Breast epithelium (tissue), 4 donors: ENCODE data around the gene CCT3. TPM values are rescaled to one million over a fixed set of nuclear protein-coding genes. Genes with fewer than 3 reads are reported as not detected.

Source experiments
- DNase-seq, 2 donors: peaks; one replicate each; pipeline ENCODE4 v3.0.0-alpha.2; 2019; ENCODE audit warnings: low spot score in 2 of 2
- H3K27ac ChIP-seq, 2 donors: fragments of 200-600 bp; sonication (generic) in 1 of 2; one replicate each; pipeline ENCODE4 v1.5.1; 2016 to 2019; ENCODE audit warnings: mild to moderate bottlenecking in 1 of 2
- H3K27me3 ChIP-seq, 2 donors: fragments of 200-600 bp; sonication (generic) in 1 of 2; one replicate each; pipeline versions ENCODE4 v1.5.1 to v1.6.0; 2017 to 2019; ENCODE audit warnings: control low read depth in 1 of 2, mild to moderate bottlenecking in 1 of 2
- H3K36me3 ChIP-seq: fragments of 200-600 bp; one replicate; pipeline ENCODE4 v1.5.1; 2019
- H3K4me1 ChIP-seq, 2 donors: fragments of 200-600 bp; sonication (generic); one replicate each; pipeline ENCODE4 v1.5.1; 2016 to 2019; ENCODE audit warnings: control low read depth in 1 of 2
- H3K4me3 ChIP-seq, 3 donors: fragments of 200-600 bp; sonication (generic); 1 replicate in 2 of 3; 2 replicates in 1 of 3; pipeline ENCODE4 v1.5.1; 2016 to 2019; ENCODE audit warnings: mild to moderate bottlenecking in 3 of 3, moderate library complexity in 2 of 3
- H3K9me3 ChIP-seq, 2 donors: fragments of 200-600 bp; sonication (generic) in 1 of 2; one replicate each; pipeline ENCODE4 v1.5.1; 2016 to 2019; ENCODE audit warnings: control low read depth in 1 of 2
- CTCF ChIP-seq, 3 donors: fragments of 450-650 bp; IDR thresholded peaks; one replicate each; pipeline ENCODE4 v1.5.1; 2016 to 2017; ENCODE audit warnings: antibody characterized with exemption in 3 of 3, mild to moderate bottlenecking in 3 of 3, moderate library complexity in 3 of 3
- POLR2A ChIP-seq: fragments of 450-650 bp; IDR thresholded peaks from one replicate; pipeline ENCODE4 v1.6.1; 2016; ENCODE audit warnings: antibody characterized with exemption, mild to moderate bottlenecking, moderate library complexity
- POLR2AphosphoS5 ChIP-seq, 3 donors: sonication (generic); formaldehyde crosslinking; IDR thresholded peaks; one replicate each; pipeline ENCODE4 v1.6.1; 2017; ENCODE audit warnings: antibody characterized with exemption in 3 of 3
- intact Hi-C: fragments of 100-400 bp; cut with DNase I; formaldehyde crosslinking; loops from one replicate; pipeline ENCODE4 v1.15.1; 2023; ENCODE audit warnings: low total_unique reads
- total RNA-seq, 3 donors: library from RNA; depleted of rRNA; stranded (reverse); fragments of >200 nt; gene quantifications; one replicate each; pipeline ENCODE4 v1.1.0, GENCODE V29; 2016

Gene CCT3
- total RNA-seq, 3 donors from 2014 or later = 150 to 263 (median 262) TPM

- no peak for TF ChIP-seq CTCF (IDR thresholded peaks at IDR 0.05)
- no peak for TF ChIP-seq POLR2AphosphoS5 (IDR thresholded peaks at IDR 0.05)
- no peak for TF ChIP-seq POLR2A
- Histone ChIP-seq H3K4me3 (no peak overlapping the region), H3K36me3 (peaks cover 20% of the 10 kb centered on the region), H3K4me1 (no peaks in the 10 kb centered on the region), H3K9me3 (no peaks in the 10 kb centered on the region), H3K27ac (no peak overlapping the region), H3K27me3 (no peaks in the 10 kb centered on the region)
- DNase-seq = no peak
- intact Hi-C loops = no loop called here
These were observed 67.8 kb downstream of the CCT3 start for GRCh38 chr1:156270314-156270713.

- H3K27ac ChIP-seq = no peak overlapping the region
- no peaks in the 10 kb centered on the region for H3K27me3 ChIP-seq
- H3K4me1 ChIP-seq = no peaks in the 10 kb centered on the region
- no peak for DNase-seq
- H3K36me3 ChIP-seq = peaks cover 20% of the 10 kb centered on the region
- H3K9me3 ChIP-seq = no peaks in the 10 kb centered on the region
- no peak overlapping the region for H3K4me3 ChIP-seq
- intact Hi-C loops = no loop called here
- no peak for TF ChIP-seq POLR2A
- no peak for TF ChIP-seq POLR2AphosphoS5 (IDR thresholded peaks at IDR 0.05)
- TF ChIP-seq CTCF (IDR thresholded peaks at IDR 0.05) = no peak
These were observed 69.8 kb downstream of the CCT3 start for GRCh38 chr1:156268336-156268735.

- intact Hi-C loops = no loop called here
- H3K36me3 ChIP-seq = peaks cover 17% of the 10 kb centered on the region
These were observed 72.0 kb downstream of the CCT3 start for GRCh38 chr1:156266051-156266450.

GRCh38 chr1:156263288-156263655, 74.8 kb downstream of the CCT3 start:
- Histone ChIP-seq H3K4me3 (no peak overlapping the region), H3K9me3 (no peaks in the 10 kb centered on the region), H3K27ac (no peak overlapping the region), H3K36me3 (peaks cover 33% of the 10 kb centered on the region), H3K27me3 (no peaks in the 10 kb centered on the region), H3K4me1 (no peaks in the 10 kb centered on the region)
- no peak for DNase-seq
- TF ChIP-seq POLR2A = no peak
- no peak for TF ChIP-seq POLR2AphosphoS5 (IDR thresholded peaks at IDR 0.05)
- no peak for TF ChIP-seq CTCF (IDR thresholded peaks at IDR 0.05)
- intact Hi-C loops = no loop called here

More at GRCh38 chr1:156266051-156266450, 72.0 kb downstream of the CCT3 start:
- Histone ChIP-seq H3K27ac (no peak overlapping the region), H3K9me3 (no peaks in the 10 kb centered on the region), H3K4me3 (no peak overlapping the region), H3K27me3 (no peaks in the 10 kb centered on the region), H3K4me1 (no peaks in the 10 kb centered on the region)
- no peak for TF ChIP-seq POLR2A
- no peak for DNase-seq

- intact Hi-C loops = no loop called here
- Histone ChIP-seq H3K4me3 (no peak overlapping the region), H3K27me3 (no peaks in the 10 kb centered on the region), H3K36me3 (peaks cover 31% of the 10 kb centered on the region), H3K27ac (no peak overlapping the region), H3K9me3 (no peaks in the 10 kb centered on the region), H3K4me1 (no peaks in the 10 kb centered on the region)
- no peak for DNase-seq
- TF ChIP-seq POLR2AphosphoS5 (IDR thresholded peaks at IDR 0.05) (no peak), CTCF (IDR thresholded peaks at IDR 0.05) (no peak), POLR2A (no peak)
These were observed 75.4 kb downstream of the CCT3 start for GRCh38 chr1:156262461-156263287.
